CD14-positive monocyte (primary cell): Measurements from ENCODE around the gene ZNF79. TPM values are rescaled to one million over a fixed set of nuclear protein-coding genes. Genes with fewer than 3 reads are reported as not detected.

Source experiments
- DNase-seq, 3 donors: peaks; one replicate each; pipeline ENCODE4 v3.0.0-alpha.2; 2011 to 2022
- H2AFZ ChIP-seq: 2 replicates; pipeline ENCODE4 v1.6.0; 2012; ENCODE audit warnings: mild to moderate bottlenecking, low read depth, low read length, inconsistent platforms; ENCODE audit not compliant: insufficient read depth, poor library complexity, severe bottlenecking
- H3K27ac ChIP-seq, 2 donors: 1 replicate in 1 of 2; 2 replicates in 1 of 2; pipeline ENCODE4 v1.5.1; 2012 to 2013; ENCODE audit warnings: low read length in 2 of 2, control low read depth in 1 of 2, inconsistent platforms in 1 of 2, low read depth in 1 of 2, mild to moderate bottlenecking in 1 of 2
- H3K27me3 ChIP-seq, 2 donors: one replicate each; pipeline versions ENCODE4 v1.6.0 to v1.6.1; 2011 to 2013; ENCODE audit warnings: low read length in 2 of 2; ENCODE audit not compliant: control insufficient read depth in 2 of 2, insufficient read depth in 2 of 2
- H3K36me3 ChIP-seq, 2 donors: replicated peaks in 1 of 2; 1 replicate in 1 of 2; 2 replicates in 1 of 2; pipeline versions ENCODE4 v1.5.1 to v1.6.1; 2012 to 2013; ENCODE audit warnings: low read length in 2 of 2, control low read depth in 1 of 2, inconsistent platforms in 1 of 2, mild to moderate bottlenecking in 1 of 2; ENCODE audit not compliant: insufficient read depth in 2 of 2, control insufficient read depth in 1 of 2
- H3K4me1 ChIP-seq, 2 donors: 1 replicate in 1 of 2; 2 replicates in 1 of 2; pipeline versions ENCODE4 v1.5.1 to v1.6.1; 2012 to 2013; ENCODE audit warnings: low read length in 2 of 2, control low read depth in 1 of 2, inconsistent platforms in 1 of 2, mild to moderate bottlenecking in 1 of 2, moderate library complexity in 1 of 2; ENCODE audit not compliant: insufficient read depth in 2 of 2, control insufficient read depth in 1 of 2
- H3K4me2 ChIP-seq: replicated peaks from 2 replicates; pipeline ENCODE3; 2012; ENCODE audit warnings: low read length, moderate library complexity, mild to moderate bottlenecking; ENCODE audit not compliant: poor library complexity, severe bottlenecking; ENCODE audit errors: extremely low read depth
- H3K4me3 ChIP-seq, 3 experiments: fragments of 200-600 bp in 1 of 3; sonication (generic) in 1 of 3; replicated peaks in 1 of 3; 1 replicate in 2 of 3; 2 replicates in 1 of 3; pipeline ENCODE4 v1.5.1; 2011 to 2013; ENCODE audit warnings: low read length in 3 of 3, mild to moderate bottlenecking in 3 of 3, control low read depth in 2 of 3, low read depth in 2 of 3, inconsistent platforms in 1 of 3, moderate library complexity in 1 of 3
- H3K79me2 ChIP-seq: 2 replicates; pipeline ENCODE4 v1.6.0; 2012; ENCODE audit warnings: mild to moderate bottlenecking, control low read depth, inconsistent platforms, low read length, moderate library complexity; ENCODE audit not compliant: insufficient read depth
- H3K9ac ChIP-seq: 2 replicates; pipeline ENCODE4 v1.6.0; 2017; ENCODE audit warnings: low read length, mild to moderate bottlenecking; ENCODE audit not compliant: insufficient read depth, poor library complexity, severe bottlenecking
- H3K9me3 ChIP-seq, 2 donors: replicated peaks in 1 of 2; 1 replicate in 1 of 2; 2 replicates in 1 of 2; pipeline versions ENCODE4 v1.5.1 to v1.6.1; 2012 to 2013; ENCODE audit warnings: low read length in 2 of 2, control low read depth in 1 of 2; ENCODE audit not compliant: control insufficient read depth in 1 of 2, insufficient read depth in 1 of 2
- H4K20me1 ChIP-seq: 2 replicates; pipeline ENCODE4 v1.6.0; 2012; ENCODE audit warnings: mild to moderate bottlenecking, low read length, control low read depth, moderate library complexity; ENCODE audit not compliant: insufficient read depth
- H3K27ac Mint-ChIP-seq, 7 donors: one replicate each; pipeline ENCODE4 v1.8.0; 2020; ENCODE audit warnings: mild to moderate bottlenecking in 7 of 7, mixed read lengths in 7 of 7, moderate library complexity in 6 of 7, inconsistent platforms in 2 of 7
- H3K27me3 Mint-ChIP-seq, 3 donors: one replicate each; pipeline ENCODE4 v1.8.0; 2021 to 2022; ENCODE audit warnings: low read depth in 3 of 3, mild to moderate bottlenecking in 3 of 3, mixed read lengths in 3 of 3, moderate library complexity in 3 of 3, inconsistent platforms in 1 of 3
- H3K36me3 Mint-ChIP-seq, 2 donors: one replicate each; pipeline ENCODE4 v1.8.0; 2020; ENCODE audit warnings: mixed read lengths in 2 of 2, inconsistent platforms in 1 of 2, mild to moderate bottlenecking in 1 of 2
- H3K4me1 Mint-ChIP-seq: one replicate; pipeline ENCODE4 v1.8.0; 2020; ENCODE audit warnings: mild to moderate bottlenecking, mixed read lengths
- H3K4me3 Mint-ChIP-seq, 2 donors: one replicate each; pipeline ENCODE4 v1.8.0; 2020; ENCODE audit warnings: mild to moderate bottlenecking in 2 of 2, mixed read lengths in 2 of 2, moderate library complexity in 1 of 2
- H3K9me3 Mint-ChIP-seq, 7 donors: one replicate each; pipeline ENCODE4 v1.8.0; 2020 to 2022; ENCODE audit warnings: mixed read lengths in 7 of 7, mild to moderate bottlenecking in 6 of 7, moderate library complexity in 6 of 7, inconsistent platforms in 2 of 7
- WGBS: methylation state at CpG from one replicate; pipeline ENCODE4 v1.1.5; 2013; ENCODE audit warnings: missing lambda C conversion rate; ENCODE audit not compliant: insufficient coverage; 5-methylcytosine and 5-hydroxymethylcytosine counted together
- intact Hi-C, 2 donors: fragments of 100-400 bp; cut with micrococcal nuclease; formaldehyde crosslinking; loops; one replicate each; pipeline versions ENCODE4 v1.15.0 to v1.15.1; 2023
- polyA plus RNA-seq, 3 donors: library from polyadenylated mRNA; depleted of rRNA in 1 of 3; unstranded in 2 of 3; stranded (reverse) in 1 of 3; fragments of 300-500 nt in 2 of 3; fragments of >200 nt in 1 of 3; fragmentation: Illumina TruSeq in 2 of 3; gene quantifications; 1 replicate in 2 of 3; 2 replicates in 1 of 3; pipeline ENCODE4 v1.2.3, GENCODE V29; 2012 to 2021
- TF ChIP-seq, protein P1 (sequence below): fragments of 200-600 bp; IDR thresholded peaks from one replicate; pipeline ENCODE4 v1.8.0; 2022; ENCODE audit warnings: antibody characterized with exemption, mild to moderate bottlenecking

Gene ZNF79
- polyA plus RNA-seq, 3 donors, result 1.4 to 3.3 (median 2.0) TPM

DNA sequence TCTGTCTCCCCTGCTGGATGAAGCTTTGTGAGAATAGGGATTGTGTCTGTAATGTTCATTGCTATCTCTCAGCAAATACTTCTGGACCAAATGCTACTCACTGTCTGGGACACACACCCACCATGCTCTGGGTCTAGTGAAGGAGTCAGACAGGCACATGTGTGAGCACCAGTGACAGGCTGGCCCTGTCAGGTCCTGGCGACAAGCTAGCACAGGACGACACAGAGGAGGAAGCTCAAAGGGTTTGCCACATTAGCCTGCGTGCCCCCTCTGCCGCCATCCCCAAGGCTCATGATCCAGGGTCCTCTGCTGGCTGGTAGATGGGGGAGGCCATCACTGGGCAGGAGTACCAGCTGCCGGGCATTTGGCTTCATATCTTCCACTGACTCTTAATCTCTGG is 50.4 kb downstream of the ZNF79 start:
- Mint-ChIP-seq H3K9me3 (no peaks in the 10 kb centered on the region), H3K27ac (no peak overlapping the region), H3K4me1 (no peaks in the 10 kb centered on the region), H3K27me3 (peaks cover 0 to 2% (median 0%) of the 10 kb centered on the region in 3 donors), H3K4me3 (no peak overlapping the region), H3K36me3 (peaks cover 53 to 67% of the 10 kb centered on the region in 2 donors)
- no peaks in the 10 kb centered on the region for H3K9me3 ChIP-seq
- H3K4me2 ChIP-seq, result no peak overlapping the region
- H2AFZ ChIP-seq, result no peak overlapping the region
- H3K27ac ChIP-seq, result no peak overlapping the region
- no peaks in the 10 kb centered on the region for H4K20me1 ChIP-seq
- intact Hi-C loops, result no loop called here
- peaks cover 31 to 61% of the 10 kb centered on the region in 2 donors for H3K36me3 ChIP-seq
- no peak overlapping the region for H3K4me3 ChIP-seq
- TF ChIP-seq, protein P1, sequence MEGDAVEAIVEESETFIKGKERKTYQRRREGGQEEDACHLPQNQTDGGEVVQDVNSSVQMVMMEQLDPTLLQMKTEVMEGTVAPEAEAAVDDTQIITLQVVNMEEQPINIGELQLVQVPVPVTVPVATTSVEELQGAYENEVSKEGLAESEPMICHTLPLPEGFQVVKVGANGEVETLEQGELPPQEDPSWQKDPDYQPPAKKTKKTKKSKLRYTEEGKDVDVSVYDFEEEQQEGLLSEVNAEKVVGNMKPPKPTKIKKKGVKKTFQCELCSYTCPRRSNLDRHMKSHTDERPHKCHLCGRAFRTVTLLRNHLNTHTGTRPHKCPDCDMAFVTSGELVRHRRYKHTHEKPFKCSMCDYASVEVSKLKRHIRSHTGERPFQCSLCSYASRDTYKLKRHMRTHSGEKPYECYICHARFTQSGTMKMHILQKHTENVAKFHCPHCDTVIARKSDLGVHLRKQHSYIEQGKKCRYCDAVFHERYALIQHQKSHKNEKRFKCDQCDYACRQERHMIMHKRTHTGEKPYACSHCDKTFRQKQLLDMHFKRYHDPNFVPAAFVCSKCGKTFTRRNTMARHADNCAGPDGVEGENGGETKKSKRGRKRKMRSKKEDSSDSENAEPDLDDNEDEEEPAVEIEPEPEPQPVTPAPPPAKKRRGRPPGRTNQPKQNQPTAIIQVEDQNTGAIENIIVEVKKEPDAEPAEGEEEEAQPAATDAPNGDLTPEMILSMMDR, result no peak
- H3K79me2 ChIP-seq, result no peaks in the 10 kb centered on the region
- no peak for DNase-seq
- WGBS, result 100% methylated on average over 1 of the region's 5 CpGs
- no peaks in the 10 kb centered on the region for H3K4me1 ChIP-seq
- H3K27me3 ChIP-seq, result no peaks in the 10 kb centered on the region
- no peak overlapping the region for H3K9ac ChIP-seq

DNA sequence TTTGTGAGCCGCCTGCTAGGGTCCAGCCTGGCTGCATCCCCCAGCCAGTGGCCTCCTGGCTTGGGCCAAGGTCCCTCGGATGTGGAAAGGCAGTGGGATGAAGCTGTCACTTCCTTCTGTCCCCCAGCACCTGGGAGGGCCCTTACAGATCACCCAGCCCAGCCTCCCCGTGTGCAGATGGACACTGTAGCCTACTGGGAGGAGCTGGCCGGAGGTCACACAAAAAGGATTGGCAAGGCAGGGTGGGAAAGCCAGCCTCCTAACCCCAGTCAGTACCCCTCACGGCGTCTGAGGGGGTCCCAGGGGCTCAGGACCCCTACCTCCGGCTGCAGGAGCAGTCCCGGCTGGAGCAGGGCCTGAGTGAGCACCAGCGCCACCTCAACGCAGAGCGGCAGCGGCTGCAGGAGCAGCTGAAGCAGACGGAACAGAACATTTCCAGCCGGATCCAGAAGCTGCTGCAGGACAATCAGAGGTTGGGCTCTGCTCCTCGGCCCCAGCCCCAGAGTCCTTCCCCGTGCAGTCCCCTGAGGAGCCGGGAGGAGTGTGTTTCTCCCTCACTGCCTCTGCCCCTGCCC is 55.4 kb downstream of the ZNF79 start:
- no peak for DNase-seq
- Histone ChIP-seq H3K79me2 (no peaks in the 10 kb centered on the region), H3K27ac (no peak overlapping the region), H4K20me1 (no peaks in the 10 kb centered on the region), H3K9ac (peak overlapping the region; percentile 1), H3K4me3 (no peak overlapping the region), H3K4me1 (no peaks in the 10 kb centered on the region), H3K4me2 (no peak overlapping the region), H3K27me3 (no peaks in the 10 kb centered on the region), H2AFZ (no peak overlapping the region), H3K9me3 (no peaks in the 10 kb centered on the region), H3K36me3 (peaks cover 50 to 79% of the 10 kb centered on the region in 2 donors)
- H3K4me3 Mint-ChIP-seq, result no peak overlapping the region
- H3K9me3 Mint-ChIP-seq, result no peaks in the 10 kb centered on the region
- H3K27me3 Mint-ChIP-seq, result peaks cover 0 to 3% (median 0%) of the 10 kb centered on the region in 3 donors
- intact Hi-C loops, result no loop called here
- peaks cover 64 to 86% of the 10 kb centered on the region in 2 donors for H3K36me3 Mint-ChIP-seq
- WGBS, result 96% methylated on average over 17 of the region's 17 CpGs
- TF ChIP-seq, protein P1, result no peak
- H3K27ac Mint-ChIP-seq, result peak overlapping the region in 1 of 7 donors; percentile 42
- H3K4me1 Mint-ChIP-seq, result no peaks in the 10 kb centered on the region
